B cell (primary cell): ENCODE results near the gene ATN1. TPM values are rescaled to one million over a fixed set of nuclear protein-coding genes. Genes with fewer than 3 reads are reported as not detected.

Experiments used
- ATAC-seq: fragments of 200-7000 bp; cut with Tn5 transposase; one replicate; pipeline ENCODE4 v1.10.0; 2021; ENCODE audit warnings: low read depth, mild to moderate bottlenecking, moderate number of reproducible peaks, moderate library complexity
- CTCF ChIA-PET: fragments of 350-600 bp; sonication (Branson Sonifier 250); formaldehyde crosslinking; loops from one replicate; lab custom pipeline; 2021; ENCODE audit warnings: antibody characterized with exemption, inconsistent platforms; lab: Charles Lee
- POLR2A ChIA-PET: fragments of 350-600 bp; sonication (Branson Sonifier 250); formaldehyde crosslinking; loops from one replicate; lab custom pipeline; 2021; ENCODE audit warnings: antibody characterized with exemption; lab: Charles Lee
- DNase-seq: peaks from one replicate; pipeline ENCODE4 v3.0.0; 2013
- H2AFZ ChIP-seq: 2 replicates; pipeline ENCODE4 v1.6.1; 2012; ENCODE audit warnings: mild to moderate bottlenecking, low read depth, low read length; ENCODE audit not compliant: insufficient read depth, poor library complexity, severe bottlenecking
- H3K27ac ChIP-seq, 2 donors: 1 replicate in 1 of 2; 2 replicates in 1 of 2; pipeline ENCODE4 v1.5.1; 2012 to 2013; ENCODE audit warnings: low read length in 2 of 2, mild to moderate bottlenecking in 2 of 2, moderate library complexity in 1 of 2
- H3K27me3 ChIP-seq, 4 experiments: fragments of 200-600 bp in 1 of 4; sonication (generic) in 1 of 4; replicated peaks in 1 of 4; 1 replicate in 2 of 4; 2 replicates in 2 of 4; pipeline versions ENCODE4 v1.6.1 to v1.7.0; 2013 to 2016; ENCODE audit warnings: low read length in 3 of 4, mild to moderate bottlenecking in 2 of 4, mixed read lengths in 1 of 4, moderate library complexity in 1 of 4; ENCODE audit not compliant: insufficient read depth in 4 of 4, control insufficient read depth in 3 of 4; ENCODE audit errors: control extremely low read depth in 1 of 4
- H3K36me3 ChIP-seq, 2 experiments: replicated peaks in 1 of 2; 1 replicate in 1 of 2; 2 replicates in 1 of 2; pipeline versions ENCODE4 v1.6.1 to v1.7.1; 2013; ENCODE audit warnings: low read length in 1 of 2; ENCODE audit not compliant: insufficient read depth in 2 of 2, control insufficient read depth in 1 of 2; ENCODE audit errors: control extremely low read depth in 1 of 2, extremely low read depth in 1 of 2
- H3K4me1 ChIP-seq, 2 donors: fragments of 200-600 bp in 1 of 2; sonication (generic) in 1 of 2; 1 replicate in 1 of 2; 2 replicates in 1 of 2; pipeline versions ENCODE4 v1.5.1 to v1.6.1; 2013 to 2017; ENCODE audit warnings: low read length in 2 of 2; ENCODE audit not compliant: control insufficient read depth in 2 of 2, insufficient read depth in 2 of 2
- H3K4me2 ChIP-seq: replicated peaks from 2 replicates; pipeline ENCODE3; 2012; ENCODE audit warnings: mild to moderate bottlenecking, low read depth, low read length; ENCODE audit not compliant: poor library complexity, severe bottlenecking
- H3K4me3 ChIP-seq, 5 experiments: fragments of 200-600 bp in 1 of 5; sonication (generic) in 1 of 5; 1 replicate in 3 of 5; 2 replicates in 2 of 5; pipeline versions ENCODE4 v1.5.1 to v1.7.0; 2011 to 2016; ENCODE audit warnings: low read length in 4 of 5, mild to moderate bottlenecking in 4 of 5, low read depth in 2 of 5, control low read depth in 1 of 5, moderate library complexity in 1 of 5; ENCODE audit not compliant: insufficient read depth in 1 of 5; ENCODE audit errors: control extremely low read depth in 1 of 5, extremely low read depth in 1 of 5
- H3K79me2 ChIP-seq: fragments of 200-600 bp; sonication (generic); one replicate; pipeline ENCODE4 v1.6.0; 2016; ENCODE audit warnings: low read length; ENCODE audit not compliant: control insufficient read depth, insufficient read depth
- H3K9ac ChIP-seq: fragments of 200-600 bp; sonication (generic); 2 replicates; pipeline ENCODE4 v1.6.1; 2017; ENCODE audit warnings: mild to moderate bottlenecking, low read length, moderate library complexity
- H3K9me3 ChIP-seq, 3 donors: one replicate each; pipeline versions ENCODE4 v1.6.1 to v1.7.1; 2013; ENCODE audit warnings: low read length in 2 of 3; ENCODE audit not compliant: control insufficient read depth in 2 of 3, insufficient read depth in 1 of 3; ENCODE audit errors: control extremely low read depth in 1 of 3
- H4K20me1 ChIP-seq: 2 replicates; pipeline ENCODE4 v1.6.0; 2012; ENCODE audit warnings: mild to moderate bottlenecking, low read length; ENCODE audit not compliant: insufficient read depth, control insufficient read depth, poor library complexity, severe bottlenecking
- H3K27ac Mint-ChIP-seq: one replicate; pipeline ENCODE4 v1.8.0; 2021; ENCODE audit warnings: mixed read lengths
- H3K27me3 Mint-ChIP-seq: one replicate; pipeline ENCODE4 v1.8.0; 2021; ENCODE audit warnings: mixed read lengths
- H3K4me1 Mint-ChIP-seq: one replicate; pipeline ENCODE4 v1.8.0; 2021; ENCODE audit warnings: mixed read lengths
- H3K4me3 Mint-ChIP-seq: one replicate; pipeline ENCODE4 v1.8.0; 2021; ENCODE audit warnings: mixed read lengths
- H3K9me3 Mint-ChIP-seq: one replicate; pipeline ENCODE4 v1.8.0; 2022; ENCODE audit warnings: mixed read lengths; ENCODE audit not compliant: insufficient read depth
- EZH2 ChIP-seq: IDR thresholded peaks from 2 replicates; pipeline ENCODE4 v1.6.1; 2012; ENCODE audit warnings: borderline replicate concordance, low read depth, mild to moderate bottlenecking, moderate library complexity, low read length; ENCODE audit not compliant: insufficient read depth, poor library complexity, severe bottlenecking
- WGBS: methylation state at CpG from one replicate; pipeline ENCODE4 v1.1.5; 2013; ENCODE audit warnings: missing lambda C conversion rate; ENCODE audit not compliant: insufficient coverage; 5-methylcytosine and 5-hydroxymethylcytosine counted together
- intact Hi-C: fragments of 100-400 bp; cut with micrococcal nuclease; formaldehyde crosslinking; loops from one replicate; pipeline ENCODE4 v1.10.0; 2022
- polyA plus RNA-seq: library from polyadenylated mRNA; depleted of rRNA; stranded (reverse); fragments of >200 nt; gene quantifications from 2 replicates; pipeline ENCODE4 v1.2.3, GENCODE V29; 2012
- total RNA-seq, 2 donors: library from RNA; stranded (reverse); fragments of 120-200 nt in 1 of 2; gene quantifications; 1 replicate in 1 of 2; 2 replicates in 1 of 2; pipeline versions ENCODE4 v1.2.3 to v1.2.4, GENCODE V29; 2013 to 2022
- TF ChIP-seq, protein P1 (sequence below): fragments of 200-600 bp; IDR thresholded peaks from one replicate; pipeline ENCODE4 v1.8.0; 2022; ENCODE audit warnings: antibody characterized with exemption, mild to moderate bottlenecking

The ATN1 gene
- total and polyA plus RNA-seq, 2 donors (not counting 1 experiment from before 2014, with no cell fraction given) = 21.0 to 50.8 TPM

DNA sequence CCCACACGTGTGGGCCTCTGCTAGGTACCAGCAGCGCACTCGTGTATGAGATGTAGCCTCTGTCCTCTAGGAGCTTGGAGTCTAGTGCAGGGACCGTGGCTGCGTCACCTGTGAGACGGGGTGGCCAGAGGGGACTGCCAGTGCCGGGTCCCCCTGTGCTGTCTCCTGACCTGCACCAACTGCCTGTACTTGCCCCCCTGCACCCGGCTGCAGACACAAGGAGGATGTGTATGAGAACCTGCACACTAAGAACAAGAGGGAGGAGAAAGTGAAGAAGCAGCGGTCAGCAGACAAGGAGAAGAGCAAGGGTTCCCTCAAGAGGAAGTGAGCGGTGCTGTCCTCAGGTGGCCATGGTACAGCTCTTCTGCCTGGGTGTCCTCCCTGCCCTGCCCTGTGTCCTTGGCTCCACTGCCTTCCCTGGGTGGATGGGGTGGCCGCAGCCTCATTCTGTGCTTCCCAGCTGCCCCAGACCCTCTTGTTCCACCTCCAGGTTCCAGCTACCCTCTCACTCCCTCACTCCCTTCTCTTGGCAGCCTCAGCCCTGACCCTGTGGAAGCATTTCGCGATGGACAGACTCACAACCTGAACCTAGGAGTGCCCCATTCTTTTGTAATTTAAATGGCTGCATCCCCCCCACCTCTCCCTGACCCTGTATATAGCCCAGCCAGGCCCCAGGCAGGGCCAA lies 33.0 kb downstream of the ATN1 start:
- peaks cover 0 to 69% of the 10 kb centered on the region in 2 experiments for H3K36me3 ChIP-seq

More for the DNA sequence above, 33.0 kb downstream of the ATN1 start:
- Histone ChIP-seq H3K9ac (peak overlapping the region; percentile 41), H3K4me1 (peaks cover 88 to 96% of the 10 kb centered on the region in 2 donors), H3K4me3 (peak overlapping the region in 3 of 5 experiments; percentile 2 to 54 (median 7)), H3K79me2 (peaks cover 47% of the 10 kb centered on the region), H4K20me1 (peaks cover 17% of the 10 kb centered on the region), H3K4me2 (peak overlapping the region; percentile 92), H3K9me3 (no peaks in the 10 kb centered on the region), H3K27ac (peak overlapping the region; percentile 95 to 99), H2AFZ (no peak overlapping the region), H3K27me3 (no peaks in the 10 kb centered on the region)
- H3K9me3 Mint-ChIP-seq = no peaks in the 10 kb centered on the region
- TF ChIP-seq, protein P1, sequence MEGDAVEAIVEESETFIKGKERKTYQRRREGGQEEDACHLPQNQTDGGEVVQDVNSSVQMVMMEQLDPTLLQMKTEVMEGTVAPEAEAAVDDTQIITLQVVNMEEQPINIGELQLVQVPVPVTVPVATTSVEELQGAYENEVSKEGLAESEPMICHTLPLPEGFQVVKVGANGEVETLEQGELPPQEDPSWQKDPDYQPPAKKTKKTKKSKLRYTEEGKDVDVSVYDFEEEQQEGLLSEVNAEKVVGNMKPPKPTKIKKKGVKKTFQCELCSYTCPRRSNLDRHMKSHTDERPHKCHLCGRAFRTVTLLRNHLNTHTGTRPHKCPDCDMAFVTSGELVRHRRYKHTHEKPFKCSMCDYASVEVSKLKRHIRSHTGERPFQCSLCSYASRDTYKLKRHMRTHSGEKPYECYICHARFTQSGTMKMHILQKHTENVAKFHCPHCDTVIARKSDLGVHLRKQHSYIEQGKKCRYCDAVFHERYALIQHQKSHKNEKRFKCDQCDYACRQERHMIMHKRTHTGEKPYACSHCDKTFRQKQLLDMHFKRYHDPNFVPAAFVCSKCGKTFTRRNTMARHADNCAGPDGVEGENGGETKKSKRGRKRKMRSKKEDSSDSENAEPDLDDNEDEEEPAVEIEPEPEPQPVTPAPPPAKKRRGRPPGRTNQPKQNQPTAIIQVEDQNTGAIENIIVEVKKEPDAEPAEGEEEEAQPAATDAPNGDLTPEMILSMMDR = peak; percentile 4
- no peak for TF ChIP-seq EZH2
- H3K4me3 Mint-ChIP-seq = peak overlapping the region; percentile 91
- DNase-seq (peak; percentile 67), ATAC-seq (peak; percentile 22)
- intact Hi-C loops = loop anchor here (1.0 to 2.0 kb wide), 2 partner anchors 16 to 92 kb away; partner anchors contain the start of gene C12orf57
- 56% methylated on average over 13 of the region's 13 CpGs for WGBS
- ChIA-PET CTCF (interaction anchor here (0.6 to 13.5 kb wide), 8 partner anchors 8 to 90 kb away, joined by 3 to 944 read pairs (median 5); partner anchors contain the start of genes C12orf57, LPCAT3, PTPN6 and RNU7-1), POLR2A (interaction anchor here (0.6 to 18.2 kb wide), 5 partner anchors 10 to 332 kb away, joined by 3 to 662 read pairs (median 3); partner anchors contain the start of genes C12orf57, EMG1, PHB2 and PTPN6)
- peak overlapping the region; percentile 98 for H3K27ac Mint-ChIP-seq
- H3K27me3 Mint-ChIP-seq = no peaks in the 10 kb centered on the region
- peaks cover 91% of the 10 kb centered on the region for H3K4me1 Mint-ChIP-seq
